NCI-H524 treated with DMSO at 0.1 percent for 48 hours (cell line): ENCODE results near the gene VWA8.
A peak's percentile ranks its signal among the peaks of the same experiment; 100 is the strongest.
"Not testable (repeated sequence)": the region's sequence is repeated elsewhere in the genome, so short reads cannot be mapped to it uniquely, and the experiment has no call there.

ENCODE experiments used
- DNase-seq: peaks from one replicate; lab custom pipeline; 2025; lab: John Stamatoyannopoulos, UW

The VWA8 gene

DNA sequence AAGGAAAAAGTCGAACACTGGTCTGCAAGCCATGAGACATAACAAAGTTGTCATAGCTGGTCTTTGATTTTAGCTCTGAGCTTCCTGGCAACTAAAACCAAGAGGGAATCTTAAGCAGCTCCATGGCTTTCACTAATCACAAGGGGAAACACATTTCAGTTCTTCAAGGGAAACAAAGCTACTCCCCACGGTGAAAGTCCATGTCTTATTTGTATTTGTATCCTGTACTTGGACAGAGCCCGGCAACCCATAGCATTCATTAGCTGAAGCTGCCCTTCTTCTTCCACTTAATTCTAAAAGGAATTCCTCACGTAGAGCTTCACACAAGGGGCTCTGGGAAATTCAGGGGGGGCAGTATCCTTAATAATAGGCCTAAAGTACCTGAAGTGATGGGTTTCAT lies 374.7 kb downstream of the VWA8 start:
- no peak for DNase-seq

DNA sequence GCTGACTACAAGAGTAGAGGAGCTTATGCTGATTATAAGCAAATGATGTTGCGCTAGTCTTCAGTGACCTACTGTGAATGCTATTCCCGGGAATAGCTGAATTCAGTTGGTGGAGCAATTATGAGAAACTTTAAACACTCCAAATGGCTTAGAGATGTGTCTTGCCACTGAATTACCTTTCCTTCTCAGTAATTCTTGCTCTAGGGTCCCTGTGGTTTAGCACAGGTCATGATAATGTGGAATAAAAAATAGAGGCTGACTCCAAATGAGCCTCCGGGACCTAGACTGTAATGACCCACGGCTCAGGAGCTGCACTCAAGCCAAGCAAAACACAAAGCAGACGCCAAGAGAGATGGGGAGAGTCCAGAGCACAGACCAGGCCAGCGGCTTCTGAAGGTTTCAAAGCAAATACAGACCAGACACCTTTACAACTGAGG lies 378.9 kb downstream of the VWA8 start:
- no peak for DNase-seq

DNA sequence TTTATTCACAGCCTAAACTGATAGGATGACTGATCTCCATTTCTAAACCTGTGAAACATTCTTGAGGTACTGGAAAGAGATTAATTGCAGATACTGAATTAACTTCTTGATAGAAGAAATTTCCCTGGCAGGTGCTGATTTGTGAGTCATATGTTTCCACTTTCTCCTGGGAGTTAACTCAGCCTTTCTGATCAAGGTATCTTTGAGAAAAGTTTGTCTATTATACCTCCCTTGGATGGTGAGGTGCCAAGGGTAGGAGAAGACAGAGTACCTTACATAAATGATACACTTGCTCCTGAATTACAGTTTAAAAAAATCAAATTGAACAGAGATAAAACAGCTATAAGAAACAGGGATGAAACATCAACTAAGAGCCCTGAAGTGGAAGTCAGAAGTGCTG lies 380.6 kb downstream of the VWA8 start:
- DNase-seq, result no peak

DNA sequence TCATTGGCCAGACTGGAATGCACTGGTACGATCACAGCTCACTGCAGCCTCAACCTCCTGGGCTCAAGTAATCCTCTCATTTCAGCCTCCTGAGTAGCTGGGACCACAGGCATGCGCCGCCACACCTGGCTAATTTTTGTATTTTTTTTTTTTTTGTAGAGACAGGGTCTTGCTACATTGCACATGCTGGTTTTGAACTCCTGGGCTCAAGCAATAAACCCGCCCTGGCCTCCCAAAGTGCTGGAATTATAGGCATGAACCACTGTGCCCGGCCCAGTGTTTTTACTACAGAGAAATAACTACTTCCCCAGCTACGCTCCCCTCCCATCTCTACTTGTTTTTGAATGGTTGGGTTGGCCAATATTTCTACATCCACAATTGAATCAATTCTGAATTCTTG lies 381.0 kb downstream of the VWA8 start:
- DNase-seq, result no peak

DNA sequence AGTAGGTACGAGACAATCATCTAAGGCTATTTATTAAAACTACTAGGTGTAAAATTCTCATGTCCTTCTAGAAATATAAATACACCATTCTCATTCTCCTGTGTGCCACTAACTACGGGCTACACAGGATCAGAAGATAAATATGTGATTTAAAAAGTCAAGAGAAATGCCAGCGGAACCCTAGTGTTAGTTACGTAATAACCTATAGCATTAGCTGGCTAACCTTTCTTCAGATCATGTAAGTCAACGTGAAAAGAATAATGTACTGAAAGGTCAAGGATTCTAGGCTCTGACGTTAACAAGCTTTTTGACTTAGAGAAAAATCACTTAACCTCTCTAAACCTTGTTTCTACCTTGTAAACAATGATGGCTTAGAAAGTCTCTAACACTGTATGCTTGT lies 381.7 kb downstream of the VWA8 start:
- DNase-seq, result no peak

DNA sequence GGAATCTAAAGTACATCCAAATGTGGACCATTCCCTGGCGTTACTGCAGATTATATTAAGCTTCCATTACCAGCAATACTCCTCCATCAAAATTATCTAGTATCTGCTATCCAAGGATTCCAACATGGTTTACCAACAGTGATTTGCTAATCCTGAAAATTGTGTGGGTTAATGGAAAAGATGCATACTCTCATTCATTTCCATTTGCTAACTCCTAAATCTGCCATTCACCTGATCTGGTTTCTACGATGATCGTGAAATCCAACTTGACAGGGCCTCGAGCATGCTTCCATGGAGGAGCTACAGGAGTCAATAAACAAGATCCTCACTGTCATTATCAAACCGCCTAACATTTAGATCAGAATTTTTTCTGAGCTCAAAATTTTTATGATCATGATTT lies 382.5 kb downstream of the VWA8 start:
- DNase-seq, result no peak

DNA sequence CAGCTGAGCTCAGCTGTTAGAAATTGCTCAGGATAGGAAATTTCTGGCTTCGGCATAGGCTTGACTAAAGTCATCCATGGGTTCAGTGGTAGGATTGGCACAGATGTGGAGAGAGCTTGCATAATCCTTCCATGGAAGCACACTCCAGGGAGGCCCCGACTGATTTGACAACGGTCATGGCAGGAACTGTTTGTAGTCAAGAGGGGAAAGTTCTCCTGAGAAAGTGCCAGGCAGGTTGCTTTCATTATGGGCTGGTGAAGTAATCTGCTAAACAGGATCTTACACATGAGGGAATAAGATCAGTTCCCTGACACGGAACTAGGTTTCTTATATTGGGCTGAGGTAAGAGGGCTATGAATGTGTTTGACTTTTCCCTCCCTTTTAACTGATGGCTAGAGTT lies 383.5 kb downstream of the VWA8 start:
- DNase-seq, result no peak

DNA sequence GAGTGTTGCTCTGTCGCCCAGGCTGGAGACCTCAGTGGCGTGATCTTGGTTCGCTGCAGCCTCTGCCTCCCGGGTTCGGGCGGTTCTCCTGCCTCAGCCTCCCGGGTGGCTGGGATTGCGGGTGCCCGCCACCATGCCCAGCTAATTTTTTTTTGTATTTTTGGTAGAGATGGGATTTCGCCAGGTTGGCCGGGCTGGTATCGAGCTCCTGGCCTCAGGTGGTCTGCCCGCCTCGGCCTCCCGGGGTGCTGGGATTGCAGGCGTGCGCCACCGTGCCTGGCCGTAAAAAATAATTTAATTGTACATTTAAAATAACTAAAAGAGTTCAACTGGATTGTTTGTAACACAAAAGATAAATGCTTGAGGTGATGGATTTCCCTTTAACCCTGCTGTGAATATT lies 387.3 kb downstream of the VWA8 start:
- DNase-seq, result not testable (repeated sequence)

DNA sequence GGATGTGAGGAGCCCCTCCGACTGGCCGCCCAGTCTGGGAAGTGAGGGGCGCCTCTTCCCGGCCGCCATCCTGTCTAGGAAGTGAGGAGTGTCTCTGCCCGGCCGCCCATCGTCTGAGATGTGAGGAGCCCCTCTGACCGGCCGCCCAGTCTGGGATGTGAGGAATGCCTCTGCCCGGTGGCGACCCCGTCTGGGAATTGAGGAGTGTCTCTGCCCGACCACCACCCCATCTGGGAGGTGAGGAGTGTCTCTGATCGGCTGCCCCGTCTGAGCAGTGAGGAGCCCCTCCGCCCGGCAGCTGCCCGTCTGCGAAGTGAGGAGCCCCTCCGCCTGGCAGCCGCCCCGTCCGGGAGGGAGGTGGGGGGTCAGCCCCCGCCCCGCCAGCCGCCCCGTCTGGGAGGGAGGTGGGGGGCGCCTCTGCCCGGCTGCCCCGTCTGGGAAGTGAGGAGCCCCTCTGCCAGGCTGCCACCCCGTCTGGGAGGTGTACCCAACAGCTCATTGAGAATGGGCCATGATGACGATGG lies 389.0 kb downstream of the VWA8 start:
- not testable (repeated sequence) for DNase-seq

DNA sequence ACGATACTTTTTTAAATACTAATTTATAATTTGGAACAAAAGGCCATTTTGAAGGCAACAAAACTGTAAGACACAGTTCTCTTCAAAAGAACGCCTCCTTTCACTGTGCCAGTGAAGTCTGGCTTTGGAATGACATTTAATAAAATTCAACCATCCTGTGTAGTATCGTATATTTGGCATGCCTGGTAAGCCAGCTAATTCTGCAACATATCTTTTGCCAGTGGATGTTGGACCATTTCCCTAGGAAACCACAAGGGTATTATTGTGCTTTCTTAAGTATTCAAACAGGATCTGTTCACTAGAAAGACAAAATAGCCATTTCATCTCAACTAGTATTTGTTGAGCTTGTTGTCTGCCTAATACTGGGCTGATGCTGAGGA lies 391.9 kb downstream of the VWA8 start:
- DNase-seq, result no peak

DNA sequence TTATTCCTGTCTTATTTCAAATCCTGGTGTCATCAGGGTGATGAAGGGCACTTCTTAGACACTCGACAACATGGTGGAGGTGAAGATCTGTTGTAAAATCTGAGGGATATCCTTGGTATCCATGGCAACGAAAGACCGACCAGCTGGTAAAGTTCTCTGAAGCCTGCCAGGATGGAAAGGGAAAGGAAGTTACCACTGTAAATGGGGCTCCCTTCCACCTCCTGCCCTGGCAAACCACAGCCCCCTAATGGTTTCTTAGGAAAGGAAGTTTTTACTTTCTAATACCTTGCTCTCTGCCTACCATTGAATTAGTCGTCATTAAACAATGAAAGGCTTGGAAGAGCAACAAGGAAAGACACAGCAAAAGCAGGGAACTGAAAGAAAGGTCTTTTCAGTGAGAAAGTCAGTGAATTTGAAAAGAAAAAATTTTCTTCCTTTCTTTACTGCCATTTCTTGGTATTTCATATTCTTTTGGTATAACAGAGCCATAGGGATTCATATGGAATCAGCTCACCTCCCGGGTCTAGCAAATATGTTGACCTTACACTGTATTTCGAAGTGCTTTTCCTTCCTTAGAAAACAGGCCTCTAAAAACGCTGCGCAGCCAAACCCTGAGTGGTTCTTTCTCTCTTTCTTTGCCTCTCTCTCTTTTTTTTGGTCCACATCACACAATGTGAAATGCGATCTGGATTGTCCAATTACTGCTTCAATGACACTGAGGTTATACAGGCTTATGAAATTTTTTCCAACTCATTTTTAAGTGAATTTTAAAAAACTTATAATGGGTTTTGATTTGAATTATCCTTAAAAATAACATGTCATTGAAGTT lies 392.6 kb downstream of the VWA8 start:
- peak; percentile 67 for DNase-seq

DNA sequence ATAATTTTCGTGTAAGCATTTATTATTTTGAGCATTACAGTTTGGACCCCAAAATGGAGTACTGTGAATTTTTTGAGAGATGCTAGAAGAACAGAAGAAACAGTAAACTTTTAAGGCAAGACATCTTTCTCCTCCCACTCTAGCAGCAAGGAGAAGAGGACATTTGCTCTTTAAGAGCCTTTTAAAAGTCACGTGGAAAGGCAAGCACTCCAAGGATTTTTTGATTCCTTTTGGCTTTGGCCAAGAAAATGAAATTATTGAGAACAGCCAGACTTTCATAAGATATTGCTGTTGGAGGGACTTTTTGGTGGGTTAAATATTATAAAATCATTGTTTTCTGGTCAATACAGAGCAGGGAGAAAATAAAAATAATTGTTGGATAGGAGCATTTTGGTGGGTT lies 393.5 kb downstream of the VWA8 start:
- DNase-seq, result no peak

DNA sequence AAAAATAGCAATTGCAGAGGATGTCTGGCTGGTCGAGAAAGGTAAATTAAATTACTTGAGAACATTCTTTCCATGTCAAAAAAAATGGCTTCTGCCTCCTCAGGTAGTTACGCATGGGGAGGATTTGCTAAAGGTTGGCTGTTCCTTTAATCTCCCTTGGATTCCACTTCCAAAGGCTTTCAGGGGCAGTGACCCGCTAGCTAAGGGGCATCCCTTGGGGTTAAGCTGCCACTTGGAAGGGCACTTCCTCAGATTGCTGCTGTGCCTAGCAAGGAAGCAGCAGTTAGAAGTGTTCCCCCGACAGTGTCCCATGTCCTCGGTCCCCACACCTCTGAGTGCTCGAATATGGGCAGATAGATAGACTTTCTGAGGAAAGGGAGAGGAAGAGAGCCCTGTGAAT lies 395.1 kb downstream of the VWA8 start:
- no peak for DNase-seq

DNA sequence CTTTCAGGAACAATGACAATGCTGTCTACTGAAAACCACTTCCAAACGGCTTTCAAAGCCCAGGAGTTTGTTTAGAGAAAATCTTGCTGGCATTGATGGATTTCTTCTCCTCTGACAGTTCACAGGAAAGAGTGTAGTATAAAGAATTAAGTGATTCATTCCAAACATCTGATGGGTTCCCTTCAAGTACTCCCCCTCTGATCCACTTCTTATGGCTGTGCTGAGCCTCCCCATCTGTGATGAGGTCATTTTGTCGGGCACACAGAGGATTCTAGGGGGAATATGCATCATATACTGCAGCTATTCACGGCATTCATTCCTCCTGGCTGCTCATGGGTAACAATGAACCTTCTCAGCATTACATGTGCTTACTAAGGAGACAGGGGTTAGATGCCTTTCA lies 395.7 kb downstream of the VWA8 start:
- no peak for DNase-seq

DNA sequence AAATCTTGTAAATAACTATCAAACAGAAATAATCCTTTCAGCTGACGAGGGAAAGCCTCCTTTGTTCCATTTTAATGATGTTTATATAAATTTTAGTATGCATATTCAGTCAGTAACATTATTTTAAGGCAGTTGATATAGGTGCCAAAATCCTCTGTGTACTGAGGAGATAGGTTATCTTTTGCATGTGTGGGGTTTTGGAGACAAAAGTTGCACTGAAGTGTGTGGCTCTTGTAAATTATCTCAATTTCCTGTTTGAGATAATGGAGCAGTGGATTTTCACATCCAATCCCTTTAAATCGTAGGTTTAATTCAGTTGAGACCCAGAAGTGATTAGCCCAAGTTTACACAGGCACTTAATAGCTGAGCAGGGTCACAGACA lies 396.9 kb downstream of the VWA8 start:
- no peak for DNase-seq

DNA sequence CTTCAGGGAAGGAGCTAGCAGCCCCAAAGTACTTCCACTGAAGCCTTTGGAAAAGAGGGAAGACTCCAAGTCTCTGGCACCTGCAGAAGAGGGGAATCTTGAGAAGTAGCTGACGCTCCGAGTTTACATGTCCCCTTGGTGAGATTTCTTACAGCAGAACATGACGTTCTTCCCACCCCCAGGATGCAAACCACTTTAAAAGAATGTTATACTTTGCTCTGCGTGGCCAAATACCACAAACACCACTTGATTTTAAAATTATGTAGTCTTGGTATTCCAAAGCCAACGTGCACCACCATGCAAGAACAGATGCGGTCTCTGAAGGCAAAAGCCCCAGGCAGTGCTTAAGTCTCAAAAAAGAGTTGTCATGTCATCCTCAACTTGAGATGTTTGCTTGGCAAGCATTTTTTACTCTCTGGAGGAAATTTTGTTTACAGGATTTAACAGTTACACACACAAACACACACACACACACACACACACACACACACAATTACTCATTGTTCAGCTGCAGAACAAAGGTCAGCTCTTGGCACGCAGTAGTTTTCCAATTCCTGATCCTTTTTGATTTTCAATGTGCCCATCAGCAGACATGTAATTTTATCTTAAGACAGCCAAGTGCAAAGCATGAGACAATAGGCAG lies 397.4 kb downstream of the VWA8 start:
- no peak for DNase-seq

DNA sequence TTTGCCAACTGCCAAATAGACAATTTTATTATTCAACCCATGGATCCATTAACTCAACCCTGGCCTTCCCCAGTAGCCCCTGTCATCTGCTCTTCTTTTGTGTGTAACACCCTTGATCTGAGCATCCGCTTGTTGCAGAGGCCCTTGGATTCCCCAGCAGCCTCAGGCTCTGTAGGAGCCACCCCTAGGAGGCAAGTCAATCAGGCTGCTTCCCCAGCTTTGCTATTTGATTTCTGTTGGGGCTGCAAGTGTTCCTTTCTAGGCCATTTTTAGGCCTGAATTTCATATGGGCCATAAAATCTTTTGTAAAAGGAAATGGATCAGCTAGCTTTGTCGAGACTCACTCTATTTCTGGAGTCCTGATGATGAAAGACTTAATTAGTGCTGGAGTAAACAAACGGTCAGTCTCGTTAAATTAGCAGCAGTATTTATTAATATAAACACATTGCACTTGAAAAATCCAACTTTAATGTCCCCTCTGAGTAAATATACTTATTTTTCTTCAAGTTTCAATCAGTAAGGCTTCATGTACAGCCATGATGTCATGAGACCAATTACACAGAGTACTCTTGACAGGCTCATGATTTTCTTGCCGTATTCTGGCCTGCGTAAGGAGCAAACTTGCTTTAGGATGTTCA lies 398.2 kb downstream of the VWA8 start:
- no peak for DNase-seq

DNA sequence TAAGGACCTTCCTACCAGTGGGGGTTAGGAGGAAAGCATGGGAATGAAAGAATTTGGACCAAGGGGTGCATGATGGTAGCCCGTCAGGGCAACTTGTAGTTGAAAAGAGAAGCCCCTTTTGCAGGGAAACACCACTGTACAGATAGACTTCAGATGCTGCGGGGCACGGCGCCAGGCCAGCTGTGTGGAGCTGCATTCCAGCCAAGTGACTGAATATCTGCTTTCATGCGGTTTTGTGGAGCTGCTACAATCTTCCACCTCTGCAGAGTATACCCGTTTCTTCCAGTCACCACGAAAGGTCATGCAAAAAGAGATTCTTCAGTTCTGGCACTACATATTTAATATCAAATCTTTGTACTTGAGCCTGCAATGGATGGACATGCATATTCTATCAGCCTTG lies 398.8 kb downstream of the VWA8 start:
- no peak for DNase-seq

DNA sequence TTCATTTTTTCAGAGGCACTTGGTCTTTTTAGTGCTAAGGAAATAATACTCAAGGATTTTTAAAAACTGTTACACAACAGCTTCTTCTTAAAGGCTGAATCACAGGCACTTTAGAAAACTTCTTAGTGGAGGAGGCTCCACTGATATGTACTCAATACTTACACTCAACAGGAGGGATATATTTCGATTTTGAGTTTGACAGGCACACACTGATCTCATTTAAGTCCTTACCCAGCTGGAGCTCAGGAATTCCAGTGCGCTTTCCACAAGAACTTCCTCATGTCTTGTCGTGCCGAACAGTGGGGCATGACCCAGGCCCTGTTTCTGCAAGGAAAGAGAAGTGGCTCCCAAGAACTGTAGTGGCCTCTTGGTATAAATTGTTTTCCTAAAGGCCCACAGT lies 399.7 kb downstream of the VWA8 start:
- DNase-seq, result no peak

DNA sequence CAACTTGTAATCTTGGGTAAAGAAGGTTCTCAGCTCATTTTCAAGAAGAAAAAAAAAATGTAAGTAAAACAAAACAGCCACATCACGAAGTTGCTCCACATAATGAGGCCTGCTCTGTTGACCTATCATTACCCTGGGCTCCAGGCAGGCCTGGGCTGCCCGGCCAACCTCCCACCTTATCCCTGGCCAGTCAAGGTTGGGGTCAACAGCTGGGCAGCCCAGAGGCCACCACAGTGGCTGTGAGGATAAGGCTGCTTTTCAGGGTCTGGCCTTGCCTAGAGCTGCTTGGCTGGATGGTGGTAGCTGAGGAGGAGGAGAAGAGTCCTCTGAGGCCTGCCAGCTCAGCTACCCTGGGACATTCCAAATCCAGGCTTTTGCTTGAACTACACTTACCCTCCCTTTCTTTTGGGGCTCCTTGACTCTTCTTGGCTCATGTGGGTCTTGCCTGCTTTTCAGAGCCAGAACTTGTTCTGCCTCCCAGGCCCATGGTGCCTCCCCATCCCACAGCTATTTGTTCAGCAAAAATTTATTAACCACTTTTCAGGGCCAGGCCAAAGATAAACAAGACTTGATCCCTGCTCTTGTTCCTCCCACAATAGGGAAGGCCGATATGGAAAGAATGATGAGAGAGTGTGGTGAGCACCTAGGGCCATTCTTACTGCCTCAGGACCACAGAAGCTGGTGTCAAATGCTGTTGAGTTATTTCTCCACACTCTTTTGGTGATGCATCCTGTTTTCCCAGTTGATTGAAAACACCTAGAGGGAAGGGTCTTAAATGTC lies 401.9 kb downstream of the VWA8 start:
- no peak for DNase-seq

DNA sequence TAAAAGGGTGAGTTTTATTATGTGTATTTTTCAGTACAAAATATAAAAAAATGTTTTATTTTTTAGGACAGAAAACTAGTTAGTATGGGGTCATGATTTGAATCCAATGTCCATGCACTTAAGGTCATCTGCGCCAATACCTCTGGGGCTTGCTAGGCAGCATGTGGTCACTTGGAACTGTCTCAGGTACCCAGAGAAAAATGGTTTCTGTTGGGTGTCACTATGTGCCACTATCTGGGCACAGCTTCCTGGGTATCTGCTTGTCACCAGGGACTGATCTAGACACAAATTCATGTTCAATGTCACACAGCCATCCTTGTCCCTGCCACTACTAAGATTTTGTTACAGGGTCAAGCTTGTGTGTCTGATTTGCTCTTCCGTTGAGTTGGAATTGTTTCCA lies 403.2 kb downstream of the VWA8 start:
- DNase-seq, result no peak

DNA sequence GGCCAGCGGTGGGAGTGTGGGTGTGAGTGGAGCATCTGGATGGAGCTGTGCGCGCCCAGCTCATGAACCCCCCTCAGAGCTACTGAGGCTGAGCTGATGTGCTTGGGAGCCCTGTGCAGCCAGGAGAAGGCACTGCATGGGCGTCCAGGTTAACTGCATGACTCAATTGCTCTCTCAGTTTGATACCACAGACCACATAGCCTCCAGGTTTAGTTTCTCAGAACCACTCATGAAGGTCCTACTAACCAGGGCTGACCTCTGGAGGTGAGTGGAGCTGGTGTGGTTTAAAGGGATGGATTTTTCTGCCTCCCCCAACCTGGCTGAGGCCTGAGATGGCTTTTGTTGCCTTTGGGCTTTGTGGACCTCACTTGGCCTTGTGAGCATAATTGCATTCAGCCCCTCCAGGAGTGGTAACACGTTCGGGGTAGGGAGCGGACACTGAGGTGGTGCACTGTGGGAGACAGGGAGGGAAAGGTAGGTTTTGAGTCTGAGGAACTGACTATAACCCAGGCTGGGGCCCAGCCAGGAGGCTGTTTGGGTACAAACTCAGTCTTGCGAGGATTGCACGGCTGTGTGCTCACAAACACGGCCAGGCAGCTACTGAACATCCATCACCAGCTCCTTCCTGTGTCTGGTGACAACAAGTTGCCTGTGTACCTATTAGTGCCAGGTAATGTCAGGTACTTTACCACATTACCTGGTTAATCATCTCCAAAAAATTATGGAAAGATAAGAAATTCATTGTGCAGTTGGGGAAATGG lies 406.1 kb downstream of the VWA8 start:
- no peak for DNase-seq
